Measurements from ENCODE around the gene ECHS1. TPM values are rescaled to one million over a fixed set of nuclear protein-coding genes. Genes with fewer than 3 reads are reported as not detected.
A peak's percentile ranks its signal among the peaks of the same experiment; 100 is the strongest.

ECHS1 gene
- total RNA-seq, 1 experiment from 2014 or later = 90.7 TPM

GRCh38 chr10:133359554-133359971 is 13.6 kb downstream of the ECHS1 start:
- no peaks in the 10 kb centered on the region for H3F3A ChIP-seq (ENCODE audit: insufficient read depth, low read depth)
- H4K20me1 ChIP-seq (ENCODE audit: insufficient read depth) = no peaks in the 10 kb centered on the region
- H3K4me1 ChIP-seq (replicated peaks; ENCODE audit: insufficient read depth) = no peaks in the 10 kb centered on the region
- H3K9me2 ChIP-seq (ENCODE audit: insufficient read depth) = no peaks in the 10 kb centered on the region
- no peak overlapping the region for H3K4me3 ChIP-seq
- no peaks in the 10 kb centered on the region for H3K79me2 ChIP-seq (ENCODE audit: low read depth)
- H3K9me3 ChIP-seq (ENCODE audit: insufficient read depth, low read depth) = no peaks in the 10 kb centered on the region
- CTCF ChIA-PET = no interaction called here
- H3K36me3 ChIP-seq (ENCODE audit: low read depth) = no peaks in the 10 kb centered on the region
- H2AFZ ChIP-seq = no peak overlapping the region
- no peaks in the 10 kb centered on the region for H3K27me3 ChIP-seq (ENCODE audit: insufficient read depth, low read depth)
- DNase-seq = peak in 1 of 2 experiments; percentile 49
- H3K4me2 ChIP-seq = no peak overlapping the region
- H3K27ac ChIP-seq = no peak overlapping the region
- no peak for TF ChIP-seq CTCF (conservative IDR thresholded peaks at IDR 0.05)
- no peak for TF ChIP-seq EZH2 (IDR thresholded peaks at IDR 0.05; ENCODE audit: low read depth)
- POLR2A ChIA-PET (ENCODE audit: unreplicated experiment) = no interaction called here
- intact Hi-C loops (cut with micrococcal nuclease; ENCODE audit: unreplicated experiment) = no loop called here
- no TSS peak for BruUV-seq (replicated peaks)

- POLR2A ChIA-PET (ENCODE audit: unreplicated experiment) = no interaction called here
- H3F3A ChIP-seq (ENCODE audit: insufficient read depth, low read depth) = no peaks in the 10 kb centered on the region
- no peaks in the 10 kb centered on the region for H3K36me3 ChIP-seq (ENCODE audit: low read depth)
- H3K27me3 ChIP-seq (ENCODE audit: insufficient read depth, low read depth) = no peaks in the 10 kb centered on the region
- no peak for TF ChIP-seq CTCF (conservative IDR thresholded peaks at IDR 0.05)
- no peak for TF ChIP-seq EZH2 (IDR thresholded peaks at IDR 0.05; ENCODE audit: low read depth)
- no peaks in the 10 kb centered on the region for H3K9me3 ChIP-seq (ENCODE audit: insufficient read depth, low read depth)
- no peak overlapping the region for H3K27ac ChIP-seq
- H3K79me2 ChIP-seq (ENCODE audit: low read depth) = no peaks in the 10 kb centered on the region
- no peaks in the 10 kb centered on the region for H3K4me1 ChIP-seq (replicated peaks; ENCODE audit: insufficient read depth)
- no peak for DNase-seq
- no peak overlapping the region for H2AFZ ChIP-seq
- intact Hi-C loops (cut with micrococcal nuclease; ENCODE audit: unreplicated experiment) = no loop called here
- CTCF ChIA-PET = no interaction called here
- H3K4me2 ChIP-seq = no peak overlapping the region
- BruUV-seq (replicated peaks) = no TSS peak
- H3K4me3 ChIP-seq = no peak overlapping the region
- no peaks in the 10 kb centered on the region for H4K20me1 ChIP-seq (ENCODE audit: insufficient read depth)
- no peaks in the 10 kb centered on the region for H3K9me2 ChIP-seq (ENCODE audit: insufficient read depth)
Measured at GRCh38 chr10:133358925-133359310, 14.2 kb downstream of the ECHS1 start.

GRCh38 chr10:133358162-133358924 is 14.8 kb downstream of the ECHS1 start:
- Histone ChIP-seq H2AFZ (no peak overlapping the region), H3K9me2 (ENCODE audit: insufficient read depth) (no peaks in the 10 kb centered on the region), H3K36me3 (ENCODE audit: low read depth) (no peaks in the 10 kb centered on the region), H4K20me1 (ENCODE audit: insufficient read depth) (no peaks in the 10 kb centered on the region), H3K4me3 (no peak overlapping the region), H3K27ac (no peak overlapping the region), H3F3A (ENCODE audit: insufficient read depth, low read depth) (no peaks in the 10 kb centered on the region), H3K4me2 (no peak overlapping the region), H3K79me2 (ENCODE audit: low read depth) (no peaks in the 10 kb centered on the region), H3K27me3 (ENCODE audit: insufficient read depth, low read depth) (no peaks in the 10 kb centered on the region), H3K9me3 (ENCODE audit: insufficient read depth, low read depth) (no peaks in the 10 kb centered on the region), H3K4me1 (replicated peaks; ENCODE audit: insufficient read depth) (no peaks in the 10 kb centered on the region)
- intact Hi-C loops (cut with micrococcal nuclease; ENCODE audit: unreplicated experiment) = no loop called here
- TF ChIP-seq EZH2 (IDR thresholded peaks at IDR 0.05; ENCODE audit: low read depth) (no peak), CTCF (conservative IDR thresholded peaks at IDR 0.05) (no peak)
- no peak for DNase-seq
- no TSS peak for BruUV-seq (replicated peaks)
- ChIA-PET CTCF (no interaction called here), POLR2A (ENCODE audit: unreplicated experiment) (no interaction called here)
